ENCODE data around the gene NFKB2. TPM values are rescaled to one million over a fixed set of nuclear protein-coding genes. Genes with fewer than 3 reads are reported as not detected.

The NFKB2 gene
- total and polyA plus RNA-seq, 2 of the 8 experiments (the other 6 are each of a cell fraction or from before 2014, with no cell fraction given) = 20.4 to 31.4 TPM

- TF ChIP-seq CHD7 (IDR thresholded peaks at IDR 0.05; ENCODE audit: insufficient replicate concordance, low read length) (no peak), SRF (IDR thresholded peaks at IDR 0.05; ENCODE audit: low read depth, low read length) (no peak), CHD2 (IDR thresholded peaks at IDR 0.05; ENCODE audit: low read length) (no peak)
Measured at GRCh38 chr10:102431452-102432124, 36.1 kb downstream of the NFKB2 start (continued).
